Lung (tissue), 12 donors: Measurements from ENCODE around the gene TTYH2. TPM values are rescaled to one million over a fixed set of nuclear protein-coding genes. Genes with fewer than 3 reads are reported as not detected.

Source experiments
- ATAC-seq: fragments of 200-7000 bp; cut with Tn5 transposase; one replicate; pipeline ENCODE4 v1.9.1; 2020; ENCODE audit warnings: moderate number of reproducible peaks; ENCODE audit not compliant: insufficient read depth, low FRiP score
- DNase-seq, 3 donors: peaks; one replicate each; pipeline ENCODE4 v3.0.0-alpha.2; 2013 to 2017
- H3K27ac ChIP-seq, 2 donors: one replicate each; pipeline ENCODE4 v1.5.1; 2013; ENCODE audit warnings: mild to moderate bottlenecking in 2 of 2, moderate library complexity in 2 of 2, control low read depth in 1 of 2, inconsistent platforms in 1 of 2, low read depth in 1 of 2, low read length in 1 of 2
- H3K27me3 ChIP-seq, 3 donors: one replicate each; pipeline ENCODE4 v1.5.1; 2013; ENCODE audit warnings: low read length in 2 of 3; ENCODE audit not compliant: control insufficient read depth in 3 of 3, insufficient read depth in 3 of 3
- H3K36me3 ChIP-seq, 4 donors: one replicate each; pipeline ENCODE4 v1.5.1; 2013; ENCODE audit warnings: low read length in 4 of 4, mild to moderate bottlenecking in 1 of 4, moderate library complexity in 1 of 4; ENCODE audit not compliant: control insufficient read depth in 4 of 4, insufficient read depth in 4 of 4
- H3K4me1 ChIP-seq, 5 donors: one replicate each; pipeline ENCODE4 v1.5.1; 2013; ENCODE audit warnings: low read length in 5 of 5, mild to moderate bottlenecking in 2 of 5, moderate library complexity in 1 of 5; ENCODE audit not compliant: control insufficient read depth in 5 of 5, insufficient read depth in 5 of 5
- H3K4me3 ChIP-seq: one replicate; pipeline ENCODE4 v1.5.1; 2013; ENCODE audit warnings: mild to moderate bottlenecking, control low read depth, moderate library complexity
- H3K9ac ChIP-seq, 2 donors: one replicate each; pipeline ENCODE4 v1.5.1; 2013; ENCODE audit warnings: low read length in 2 of 2, control low read depth in 1 of 2; ENCODE audit not compliant: insufficient read depth in 1 of 2
- H3K9me3 ChIP-seq, 4 donors: one replicate each; pipeline ENCODE4 v1.5.1; 2013; ENCODE audit warnings: low read length in 3 of 4, mild to moderate bottlenecking in 1 of 4, moderate library complexity in 1 of 4; ENCODE audit not compliant: control insufficient read depth in 4 of 4, insufficient read depth in 3 of 4
- WGBS, 2 donors: extraction: QIAGEN DNeasy Blood & Tissue Kit; methylation state at CpG; one replicate each; pipeline ENCODE4 v1.1.7; 2013; 5-methylcytosine and 5-hydroxymethylcytosine counted together
- polyA plus RNA-seq, 2 donors: library from polyadenylated mRNA; stranded (reverse); fragments of 200-250 nt; gene quantifications; one replicate each; pipeline ENCODE4 v1.2.1, GENCODE V29; 2013
- total RNA-seq, 2 donors: library from RNA; depleted of rRNA in 1 of 2; stranded (reverse); fragments of >200 nt in 1 of 2; gene quantifications; one replicate each; pipeline ENCODE4 v1.2.1, GENCODE V29; 2014 to 2021
- TF ChIP-seq, protein P1 (sequence below): IDR thresholded peaks from 2 replicates; pipeline ENCODE4 v1.5.1; 2012; ENCODE audit warnings: mild to moderate bottlenecking; ENCODE audit errors: control extremely low read depth, extremely low read depth
- donor health status: control.
- donor health status: control.
- donor health status: Bipolar disorder and iron deficiency.
- donor health status: healthy.
- donor health status: DM: yes; HTN: yes; CAD: no.

Gene TTYH2
- total and polyA plus RNA-seq, 4 donors, result 2.3 to 10.6 (median 5.4) TPM

DNA sequence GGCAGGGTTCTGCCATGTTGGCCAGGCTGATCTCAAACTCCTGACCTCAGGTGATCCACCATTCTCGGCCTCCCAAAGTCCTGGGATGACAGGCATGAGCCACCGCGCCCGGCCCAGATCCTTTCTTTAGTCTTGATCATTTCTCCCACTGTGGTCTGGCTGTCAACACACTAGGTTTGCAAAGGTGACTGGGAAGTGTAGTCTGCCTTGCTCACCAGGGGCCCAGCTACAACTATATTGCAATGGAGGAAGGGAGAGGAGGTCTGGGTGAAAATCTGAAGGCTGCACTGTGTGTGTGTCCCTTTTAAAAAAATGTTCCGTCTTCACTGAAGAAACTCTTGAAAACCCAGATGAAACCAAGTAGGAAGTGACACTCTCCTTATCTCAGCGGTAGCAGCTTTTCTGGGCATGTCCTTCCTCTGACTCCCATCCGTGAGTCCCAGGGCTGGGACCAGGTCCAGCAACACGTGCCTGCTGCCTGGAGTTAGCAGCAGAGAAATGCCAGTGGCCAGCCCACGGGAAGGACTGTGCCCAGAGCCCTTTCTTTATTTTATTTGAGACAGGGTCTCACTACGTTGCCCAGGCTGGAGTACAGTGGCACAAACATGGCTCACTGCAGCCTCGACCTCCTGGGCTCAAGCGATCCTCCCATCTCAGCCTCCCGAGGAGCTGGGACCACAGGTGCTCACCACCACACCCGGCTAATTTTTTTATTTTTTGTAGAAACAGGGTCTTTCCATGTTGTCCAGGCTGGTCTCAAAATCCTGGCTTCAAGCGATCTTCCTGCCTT is 94.8 kb downstream of the TTYH2 start:
- Histone ChIP-seq H3K27ac (no peak overlapping the region), H3K9ac (no peak overlapping the region), H3K4me1 (peaks cover 0 to 4% (median 0%) of the 10 kb centered on the region in 5 donors), H3K27me3 (no peaks in the 10 kb centered on the region), H3K4me3 (no peak overlapping the region), H3K9me3 (peaks cover 0 to 18% (median 0%) of the 10 kb centered on the region in 4 donors), H3K36me3 (no peaks in the 10 kb centered on the region)
- WGBS, 2 donors, result 45 to 49% methylated on average over 15 of the region's 15 CpGs
- TF ChIP-seq, protein P1, sequence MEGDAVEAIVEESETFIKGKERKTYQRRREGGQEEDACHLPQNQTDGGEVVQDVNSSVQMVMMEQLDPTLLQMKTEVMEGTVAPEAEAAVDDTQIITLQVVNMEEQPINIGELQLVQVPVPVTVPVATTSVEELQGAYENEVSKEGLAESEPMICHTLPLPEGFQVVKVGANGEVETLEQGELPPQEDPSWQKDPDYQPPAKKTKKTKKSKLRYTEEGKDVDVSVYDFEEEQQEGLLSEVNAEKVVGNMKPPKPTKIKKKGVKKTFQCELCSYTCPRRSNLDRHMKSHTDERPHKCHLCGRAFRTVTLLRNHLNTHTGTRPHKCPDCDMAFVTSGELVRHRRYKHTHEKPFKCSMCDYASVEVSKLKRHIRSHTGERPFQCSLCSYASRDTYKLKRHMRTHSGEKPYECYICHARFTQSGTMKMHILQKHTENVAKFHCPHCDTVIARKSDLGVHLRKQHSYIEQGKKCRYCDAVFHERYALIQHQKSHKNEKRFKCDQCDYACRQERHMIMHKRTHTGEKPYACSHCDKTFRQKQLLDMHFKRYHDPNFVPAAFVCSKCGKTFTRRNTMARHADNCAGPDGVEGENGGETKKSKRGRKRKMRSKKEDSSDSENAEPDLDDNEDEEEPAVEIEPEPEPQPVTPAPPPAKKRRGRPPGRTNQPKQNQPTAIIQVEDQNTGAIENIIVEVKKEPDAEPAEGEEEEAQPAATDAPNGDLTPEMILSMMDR, result no peak
- no peak for ATAC-seq
- DNase-seq, result peak; percentile 44 to 82 (median 49)

DNA sequence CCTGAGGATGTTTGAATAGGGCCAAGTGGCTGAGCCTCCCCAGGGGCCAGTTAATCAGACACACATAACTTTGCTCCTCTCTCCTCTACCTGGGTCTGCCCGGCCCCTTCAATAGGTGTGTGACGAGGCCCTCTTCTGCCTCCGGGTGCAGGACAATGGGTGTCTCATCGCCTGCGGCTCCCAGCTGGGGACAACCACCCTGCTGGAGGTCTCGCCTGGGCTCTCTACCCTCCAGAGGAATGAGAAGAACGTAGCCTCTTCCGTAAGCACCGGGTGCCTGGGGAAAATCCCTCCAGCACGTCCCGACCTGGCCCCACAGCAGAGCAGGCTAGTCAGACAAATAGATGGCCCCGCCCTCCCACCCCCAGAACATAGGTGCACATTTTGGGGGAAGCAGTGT is 96.5 kb downstream of the TTYH2 start:
- Histone ChIP-seq H3K36me3 (no peaks in the 10 kb centered on the region), H3K27me3 (no peaks in the 10 kb centered on the region), H3K9me3 (peaks cover 0 to 16% (median 0%) of the 10 kb centered on the region in 4 donors), H3K9ac (no peak overlapping the region), H3K27ac (no peak overlapping the region), H3K4me1 (peaks cover 0 to 4% (median 0%) of the 10 kb centered on the region in 5 donors), H3K4me3 (no peak overlapping the region)
- TF ChIP-seq, protein P1, result no peak
- no peak for ATAC-seq
- DNase-seq, result no peak
- whole genome bisulfite sequencing, 2 donors, result 67% methylated on average over 12 of the region's 12 CpGs

Other genes with a start within 250 kb of the TTYH2 start
- 1,000 to 10,000 TPM in 1 of 2 donors, 100 to 1,000 TPM in 1; 686 to 1,416 TPM for gene RPL38, start 9.9 kb upstream of the TTYH2 start, total RNA-seq
- gene RPL38, start 9.9 kb upstream of the TTYH2 start, polyA plus RNA-seq, result 1,000 to 10,000 TPM in 1 of 2 donors, 100 to 1,000 TPM in 1; 765 to 2,752 TPM
- gene DNAI2, start 60.7 kb downstream of the TTYH2 start, total RNA-seq, result 10 to 100 TPM in 1 of 2 donors, 1 to 10 TPM in 1; 8.3 to 14.2 TPM
- 1 to 10 TPM; 4.1 to 5.1 TPM for gene DNAI2, start 60.7 kb downstream of the TTYH2 start, polyA plus RNA-seq
- gene KIF19, start 112.7 kb downstream of the TTYH2 start, total RNA-seq, result 10 to 100 TPM in 1 of 2 donors, 1 to 10 TPM in 1; 8.9 to 12.7 TPM
- gene KIF19, start 112.7 kb downstream of the TTYH2 start, polyA plus RNA-seq, result 1 to 10 TPM; 4.2 to 4.5 TPM
- under 1 TPM in 1 of 2 donors, not detected in 1; 0.17 TPM for gene BTBD17, start 148.3 kb downstream of the TTYH2 start, total RNA-seq
- gene BTBD17, start 148.3 kb downstream of the TTYH2 start, polyA plus RNA-seq, result not detected
- not detected for gene GPR142, start 153.9 kb downstream of the TTYH2 start, total RNA-seq
- gene GPR142, start 153.9 kb downstream of the TTYH2 start, polyA plus RNA-seq, result under 1 TPM in 1 of 2 donors, not detected in 1; 0.03 TPM
- 10 to 100 TPM; 77.5 to 81.4 TPM for gene GPRC5C, start 218.5 kb downstream of the TTYH2 start, total RNA-seq
- gene GPRC5C, start 218.5 kb downstream of the TTYH2 start, polyA plus RNA-seq, result 10 to 100 TPM; 41.9 to 54.6 TPM